GM21423 (cell line): Measurements from ENCODE around the gene SPIRE2.
"Not testable (repeated sequence)": the region's sequence is repeated elsewhere in the genome, so short reads cannot be mapped to it uniquely, and the experiment has no call there.

Source experiments
- ATAC-seq: cut with Tn5 transposase; IDR thresholded peaks from one replicate; pipeline ENCODE4 v1.9.1; 2021; ENCODE audit warnings: mild to moderate bottlenecking, moderate library complexity; ENCODE audit not compliant: unreplicated experiment

The SPIRE2 gene

DNA sequence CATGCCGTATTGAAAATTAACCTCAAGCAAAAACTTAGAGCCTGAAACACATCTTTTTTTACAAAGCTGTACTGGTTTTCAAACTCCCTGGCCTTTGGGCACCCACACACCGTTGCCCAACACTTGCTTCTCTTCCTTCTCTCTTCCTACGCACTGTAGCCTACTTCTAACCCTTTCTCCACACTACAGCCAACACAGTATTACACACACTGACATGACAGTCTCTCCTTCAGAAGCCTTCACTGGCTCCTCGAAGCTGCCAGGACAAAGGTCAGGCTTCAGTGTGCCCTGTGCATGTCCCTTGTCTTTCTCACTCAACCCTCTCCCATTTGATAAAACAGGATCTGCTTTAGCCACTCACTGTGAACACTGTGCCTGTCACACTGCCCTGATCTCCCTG is 19.8 kb upstream of the SPIRE2 start:
- ATAC-seq, result no peak

DNA sequence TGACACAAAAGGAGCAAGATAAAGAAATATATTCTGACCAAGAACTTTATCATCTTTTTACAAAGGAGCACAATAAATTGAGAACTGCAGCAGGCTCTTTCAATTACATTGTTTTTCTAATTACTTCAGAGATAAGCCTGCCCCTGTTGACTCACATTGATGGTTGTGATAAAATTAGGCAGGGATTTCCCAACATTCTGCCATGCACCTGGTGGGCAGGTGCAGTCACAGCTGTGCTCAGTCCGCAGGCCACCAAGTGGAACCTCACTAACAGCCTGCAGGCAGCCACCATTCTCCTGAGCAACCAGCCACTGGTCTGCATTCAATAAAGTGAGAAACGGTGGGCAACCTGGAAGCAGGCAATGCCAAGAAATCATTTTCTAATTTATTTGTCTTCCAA is 17.0 kb upstream of the SPIRE2 start:
- no peak for ATAC-seq

DNA sequence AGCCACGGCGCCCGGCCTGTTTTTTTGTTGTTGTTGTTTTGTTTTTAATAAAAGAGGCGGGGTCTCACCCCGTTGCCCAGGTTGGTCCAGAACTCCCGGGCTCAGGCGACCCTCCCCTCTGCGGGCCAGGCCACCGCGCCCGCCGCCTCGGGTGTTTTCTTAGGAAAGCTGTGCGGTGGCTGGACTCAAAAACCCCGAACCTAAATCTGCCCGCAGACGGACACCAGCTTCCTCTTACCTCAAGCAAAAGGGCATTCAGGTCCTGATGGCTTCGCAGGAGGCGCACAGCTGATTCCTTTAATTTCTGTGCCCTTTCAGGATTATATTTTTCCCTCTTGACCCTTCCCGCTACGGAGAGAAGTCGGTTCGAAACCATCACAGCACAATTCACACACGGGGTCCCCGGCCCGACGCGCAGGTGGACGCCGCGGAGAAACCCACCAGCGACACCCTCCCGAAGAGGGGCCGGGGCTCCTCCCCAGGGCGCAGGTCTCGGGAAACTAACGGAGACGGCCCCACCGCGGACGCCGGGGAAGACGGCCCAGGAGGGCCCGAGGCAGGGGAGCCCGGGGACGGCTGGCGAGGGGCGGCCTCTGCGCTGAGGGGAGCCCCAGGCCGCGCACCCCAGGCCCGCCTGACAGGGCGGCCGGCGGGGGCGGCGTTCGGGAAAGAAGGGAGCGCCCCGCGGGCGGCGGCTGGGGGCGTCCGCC is 12.5 kb upstream of the SPIRE2 start:
- peak; percentile 27 for ATAC-seq

DNA sequence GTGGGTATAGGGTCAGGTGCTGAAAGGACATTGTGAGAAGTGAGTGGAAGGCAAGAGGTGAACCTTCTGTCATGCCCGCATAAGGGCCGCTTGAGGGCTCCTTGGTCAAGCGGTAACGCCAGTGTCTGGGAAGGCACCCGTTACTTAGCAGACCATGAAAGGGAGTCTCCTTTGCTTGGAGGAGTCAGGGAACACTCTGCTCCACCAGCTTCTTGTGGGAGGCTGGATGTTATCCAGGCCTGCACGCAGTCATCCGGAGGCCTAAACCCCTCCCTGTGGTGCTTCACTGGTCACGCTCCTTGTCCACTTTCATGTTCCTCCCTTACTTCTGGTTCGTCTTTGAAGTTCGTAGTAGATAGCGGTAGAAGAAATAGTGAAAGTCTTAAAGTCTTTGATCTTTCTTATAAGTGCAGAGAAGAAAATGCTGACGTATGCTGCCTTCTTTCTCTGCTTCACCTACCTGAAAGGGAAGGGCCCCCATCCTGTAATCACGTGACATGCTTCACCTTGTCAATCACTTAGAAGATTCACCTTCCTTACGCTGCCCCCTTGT is 9.3 kb upstream of the SPIRE2 start:
- ATAC-seq, result not testable (repeated sequence)

DNA sequence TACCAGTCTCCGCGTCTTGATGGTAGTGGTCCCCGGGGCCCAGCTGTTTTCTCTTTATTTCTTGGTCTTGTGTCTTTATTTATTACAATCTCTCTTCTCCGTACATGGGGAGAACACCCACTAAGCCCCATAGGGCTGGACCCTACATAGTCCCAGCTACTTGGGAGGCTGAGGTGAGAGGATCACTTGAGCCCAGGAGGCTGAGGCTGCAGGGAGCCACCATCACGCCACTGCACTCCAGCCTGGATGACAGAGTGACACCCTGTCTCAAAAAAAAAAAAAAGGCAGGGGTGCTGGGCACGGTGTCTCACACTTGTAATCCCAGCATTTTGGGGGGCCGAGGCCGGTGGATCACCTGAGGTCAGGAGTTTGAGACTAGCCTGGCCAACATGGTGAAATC is 8.8 kb upstream of the SPIRE2 start:
- not testable (repeated sequence) for ATAC-seq

DNA sequence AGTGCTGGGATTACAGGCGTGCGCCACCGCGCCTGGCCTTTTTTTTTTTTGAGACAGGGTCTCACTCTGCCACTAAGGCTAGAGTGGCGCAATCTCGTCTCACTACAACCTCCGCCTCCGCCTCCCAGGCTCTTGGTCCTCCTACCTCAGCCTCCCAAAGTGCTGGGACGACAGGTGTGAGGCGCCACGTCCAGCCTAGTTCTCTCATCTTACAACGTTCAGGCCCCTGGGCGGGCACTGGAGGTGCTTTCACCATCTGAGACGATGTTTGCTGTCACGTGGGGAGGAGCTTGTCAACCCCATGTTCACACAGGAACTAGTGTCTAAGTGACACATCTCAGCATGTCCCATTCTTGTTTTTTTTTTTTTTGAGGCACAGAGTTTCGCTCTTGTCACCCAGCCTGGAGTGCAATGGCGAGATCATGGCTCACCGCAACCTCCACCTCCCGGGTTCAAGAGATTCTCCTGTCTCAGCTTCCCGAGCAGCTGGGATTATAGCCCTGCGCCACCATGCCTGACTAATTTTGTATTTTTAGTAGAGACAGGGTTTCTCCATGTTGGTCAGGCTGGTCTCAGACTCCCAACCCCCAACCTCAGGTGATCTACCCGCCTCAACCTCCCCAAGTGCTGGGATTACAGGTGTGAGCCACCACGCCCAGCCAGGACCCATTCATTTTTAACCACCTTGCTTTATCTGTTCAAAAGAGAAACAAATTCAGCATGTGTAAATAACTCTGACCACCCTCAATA is 6.7 kb upstream of the SPIRE2 start:
- no peak for ATAC-seq

DNA sequence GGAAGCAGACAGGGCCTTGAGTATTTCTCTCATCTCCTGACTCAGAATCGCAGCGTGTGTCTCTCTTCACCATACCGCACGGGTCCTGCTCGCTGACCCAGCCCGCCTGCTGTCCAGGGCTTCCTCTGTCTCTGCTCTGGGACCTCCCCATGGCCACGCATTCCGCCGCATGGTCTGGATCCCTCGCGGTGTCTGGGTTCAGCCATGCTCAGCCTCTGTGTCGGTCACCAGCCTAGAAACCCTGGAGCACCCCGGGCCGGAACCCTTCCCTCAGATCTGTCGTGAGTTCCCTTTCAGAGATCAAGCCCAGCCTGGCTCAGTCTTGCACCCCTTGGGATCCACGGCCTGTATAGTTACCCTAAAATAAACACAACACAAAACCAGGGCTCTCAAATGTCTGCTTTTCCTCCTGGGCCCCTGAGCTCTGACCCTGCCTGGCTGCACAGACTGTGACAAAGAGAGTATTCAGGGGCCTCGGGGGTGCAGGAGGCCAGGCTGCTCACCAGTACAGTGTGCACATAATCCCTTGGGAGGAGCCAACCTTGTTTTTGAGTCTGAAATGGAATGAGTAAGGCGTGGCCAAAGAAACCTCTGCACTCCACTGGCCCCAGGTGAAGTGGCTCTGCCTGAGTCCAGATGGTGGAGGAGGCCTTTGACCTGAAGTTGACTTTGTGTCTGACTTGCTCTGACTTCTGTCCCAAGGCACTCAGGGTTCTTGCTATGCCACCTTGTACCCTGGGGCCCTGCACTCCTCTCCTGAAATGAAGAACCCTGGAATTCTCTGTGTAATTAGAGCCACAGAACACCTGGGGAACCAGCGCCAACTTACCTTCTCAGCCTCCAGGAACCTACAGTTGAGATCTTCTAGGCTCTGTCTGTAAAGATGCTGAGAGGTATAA is 5.8 kb upstream of the SPIRE2 start:
- no peak for ATAC-seq

DNA sequence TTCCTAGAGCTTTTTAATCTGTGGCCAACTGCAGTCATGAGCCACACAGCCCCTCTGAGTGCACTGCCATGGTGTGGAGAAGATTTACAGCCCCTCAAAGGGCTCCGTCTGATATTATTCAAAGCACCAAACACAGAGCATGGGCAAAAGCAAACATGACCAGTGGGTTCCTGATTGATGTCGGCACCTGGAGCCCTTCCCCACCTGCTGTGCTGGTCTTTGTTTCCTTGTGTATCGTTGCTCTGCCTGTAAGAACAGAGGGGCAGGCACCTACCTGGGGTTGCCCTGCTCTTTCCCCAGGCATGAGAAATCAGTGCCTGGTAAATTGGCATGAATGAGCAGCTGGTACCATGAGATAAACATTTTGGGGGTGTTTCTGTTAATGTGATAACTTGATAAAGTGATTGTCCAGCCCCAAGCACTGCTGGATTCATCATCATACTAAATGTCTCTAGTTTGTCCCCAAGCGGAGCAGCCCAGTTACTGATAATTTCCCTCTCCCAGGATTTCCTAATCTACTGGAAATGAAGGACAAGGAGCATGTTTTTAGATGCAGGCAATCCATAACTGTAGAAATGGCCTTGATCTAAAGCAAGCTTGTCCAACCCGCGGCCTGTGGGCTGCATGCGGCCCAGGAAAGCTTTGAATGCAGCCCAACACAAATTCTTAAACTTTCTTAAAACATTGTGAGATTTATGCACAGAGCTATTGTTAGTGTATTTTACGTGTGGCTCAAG is 5.0 kb upstream of the SPIRE2 start:
- no peak for ATAC-seq

DNA sequence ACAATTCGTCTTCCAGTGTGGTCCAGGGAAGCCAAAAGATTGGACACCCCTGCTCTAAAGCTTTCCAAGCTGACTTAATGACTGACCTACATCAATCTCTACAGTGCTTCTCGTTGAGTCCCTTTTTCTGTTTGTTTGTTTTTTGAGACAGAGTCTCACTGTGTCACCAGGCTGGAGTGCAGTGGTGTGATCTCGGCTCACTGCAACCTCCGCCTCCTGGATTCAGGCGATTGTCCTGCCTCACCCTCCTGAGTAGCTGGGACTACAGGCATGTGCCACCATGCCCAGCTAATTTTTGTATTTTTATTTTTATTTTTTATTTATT is 4.5 kb upstream of the SPIRE2 start:
- not testable (repeated sequence) for ATAC-seq

DNA sequence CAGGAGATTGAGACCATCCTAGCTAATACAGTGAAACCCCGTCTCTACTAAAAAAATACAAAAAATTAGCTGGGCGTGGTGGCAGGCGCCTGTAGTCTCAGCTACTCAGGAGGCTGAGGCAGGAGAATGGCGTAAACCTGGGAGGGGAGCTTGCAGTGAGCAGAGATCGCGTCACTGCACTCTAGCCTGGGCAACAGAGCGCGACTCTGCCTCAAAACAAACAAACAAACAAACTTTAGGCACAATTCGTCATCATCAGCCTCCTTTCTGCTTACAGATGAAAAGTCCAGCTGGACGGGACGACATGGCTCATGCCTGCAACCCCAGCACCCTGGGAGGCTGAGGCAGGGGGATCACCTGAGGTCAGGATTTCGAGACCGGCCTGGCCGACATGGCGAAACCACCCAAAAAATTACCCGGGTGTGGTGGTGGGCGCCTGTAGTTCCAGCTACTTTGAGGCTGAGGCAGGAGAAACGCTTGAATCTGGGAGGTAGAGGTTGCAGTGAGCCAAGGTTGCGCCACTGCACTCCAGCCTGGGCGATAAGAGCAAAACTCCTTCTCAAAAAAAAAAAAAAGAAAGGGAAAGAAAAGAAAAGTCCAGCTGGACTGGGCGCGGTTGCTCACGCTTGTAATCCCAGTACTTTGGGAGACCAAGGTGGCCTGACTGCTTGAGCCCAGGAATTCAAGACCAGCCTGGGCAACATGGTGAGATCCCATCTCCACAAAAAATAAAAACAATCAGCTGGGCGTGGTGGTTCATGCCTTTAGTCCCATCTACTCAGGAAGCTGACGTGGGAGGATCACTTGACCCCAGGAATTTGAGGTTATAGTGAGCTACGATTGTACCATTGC is 1.5 kb upstream of the SPIRE2 start:
- no peak for ATAC-seq

DNA sequence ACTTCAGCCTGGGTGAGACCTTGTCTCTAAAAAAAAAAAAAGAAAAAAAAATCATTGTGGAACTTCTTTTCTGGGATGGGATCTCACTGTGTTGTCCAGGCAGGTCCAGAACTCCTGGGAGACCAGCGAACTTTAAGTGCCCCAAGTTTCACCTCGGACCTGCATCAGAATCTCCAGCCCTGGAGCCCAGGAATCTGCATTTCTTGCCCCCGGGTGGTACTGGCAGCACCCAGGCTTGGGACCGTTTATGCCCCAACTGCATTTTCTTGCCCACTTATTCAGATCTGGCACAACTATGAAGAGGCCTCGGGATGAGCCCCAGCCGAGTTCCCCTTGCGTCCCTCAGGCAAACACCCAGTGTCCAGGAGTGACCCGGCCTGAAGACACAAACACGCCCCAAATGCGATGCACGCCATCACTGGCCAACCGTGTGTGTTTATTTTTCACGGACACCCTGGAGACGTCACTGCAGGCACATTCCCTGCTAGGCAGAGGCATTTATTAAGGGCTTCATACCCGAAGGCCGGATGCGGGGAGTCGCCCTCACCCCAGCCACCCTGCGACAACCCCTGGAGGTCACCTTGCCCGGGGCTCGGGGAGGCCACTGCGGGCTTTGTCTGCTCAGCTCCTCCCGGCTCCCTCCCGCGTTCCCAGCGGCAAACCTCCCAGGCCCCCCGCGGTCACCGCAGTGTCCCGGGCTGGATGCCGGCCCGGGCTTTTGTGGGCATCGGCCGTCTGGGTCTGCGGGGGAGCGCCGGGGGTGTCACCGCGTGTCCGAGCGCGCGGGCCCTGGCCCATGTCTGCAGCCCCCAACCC is 684 bp upstream of the SPIRE2 start:
- ATAC-seq, result no peak

DNA sequence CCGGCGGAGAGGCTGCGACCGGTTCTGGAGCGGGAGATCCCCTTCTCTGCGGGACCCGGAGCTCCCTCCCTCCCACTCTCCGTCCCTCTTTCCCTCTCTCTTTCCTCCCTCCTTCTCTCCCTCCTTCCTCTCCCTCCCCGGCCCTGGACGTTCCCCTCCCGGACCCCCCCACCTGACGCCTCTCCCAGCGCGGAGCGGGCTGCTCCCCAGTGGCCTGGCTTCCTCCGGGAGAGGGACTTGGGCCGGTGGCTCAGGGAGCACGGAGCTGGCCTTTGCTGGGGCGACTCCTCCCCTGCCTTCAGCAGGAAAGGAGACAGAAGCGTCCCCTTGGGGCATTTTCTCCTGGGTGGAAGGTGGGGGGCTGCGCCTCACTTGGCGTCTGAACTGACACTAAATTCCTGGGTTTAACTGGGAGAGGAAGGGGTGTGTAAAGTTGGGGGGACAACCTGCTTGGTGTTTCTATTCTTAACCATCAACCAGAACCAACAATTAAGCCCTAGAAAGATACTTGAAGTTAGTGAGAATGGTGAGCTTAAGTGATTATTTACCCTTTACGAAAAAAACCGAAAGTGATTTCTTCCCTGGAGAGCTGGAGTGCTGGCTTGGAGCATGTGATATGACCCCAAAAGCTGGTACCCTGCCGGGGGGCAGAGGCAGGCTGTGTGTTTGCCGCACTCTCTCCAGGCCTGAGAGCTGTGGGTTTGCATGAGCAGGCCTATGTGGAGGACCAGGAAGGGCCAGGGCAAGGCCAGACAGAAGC is 775 bp downstream of the SPIRE2 start:
- ATAC-seq, result no peak

DNA sequence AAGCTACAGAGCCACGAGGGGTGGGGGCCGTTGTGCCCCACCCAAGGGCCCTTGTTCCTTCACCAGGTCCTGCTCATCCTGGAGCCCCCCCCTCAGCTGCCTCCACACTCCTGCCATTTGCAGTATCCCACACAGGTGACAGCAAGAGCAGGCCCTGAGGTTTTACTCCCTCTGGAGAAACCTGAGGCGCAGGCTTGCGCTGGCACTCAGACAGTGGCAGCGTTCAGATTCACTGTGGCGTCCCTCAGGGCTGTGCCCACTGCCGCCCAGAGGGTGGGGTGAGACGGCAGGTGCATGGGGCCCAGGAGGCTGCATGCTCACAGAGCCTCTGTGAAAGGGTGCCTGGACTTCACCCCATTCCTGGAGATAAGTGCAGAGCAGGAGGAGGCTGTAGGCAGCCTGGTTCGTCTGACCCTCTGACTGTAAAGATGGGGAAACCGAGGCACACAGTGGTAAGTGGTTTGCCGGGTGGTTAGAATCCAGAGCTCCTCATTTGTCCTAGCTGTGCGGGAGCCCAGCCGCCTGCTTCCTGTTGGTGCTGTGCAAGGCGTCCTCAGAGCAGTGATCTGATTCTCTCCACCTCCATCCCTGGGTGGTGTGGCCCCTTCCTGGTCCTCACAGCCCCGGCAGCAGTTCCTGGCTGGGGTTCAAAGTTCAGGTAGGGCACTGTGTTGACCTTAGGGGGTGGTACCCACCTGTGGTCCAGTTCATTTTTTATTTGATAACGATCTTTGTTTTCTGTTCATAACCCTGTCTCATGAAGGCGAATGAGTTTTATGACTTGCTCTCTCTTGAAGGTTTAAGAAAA is 1.6 kb downstream of the SPIRE2 start:
- no peak for ATAC-seq

DNA sequence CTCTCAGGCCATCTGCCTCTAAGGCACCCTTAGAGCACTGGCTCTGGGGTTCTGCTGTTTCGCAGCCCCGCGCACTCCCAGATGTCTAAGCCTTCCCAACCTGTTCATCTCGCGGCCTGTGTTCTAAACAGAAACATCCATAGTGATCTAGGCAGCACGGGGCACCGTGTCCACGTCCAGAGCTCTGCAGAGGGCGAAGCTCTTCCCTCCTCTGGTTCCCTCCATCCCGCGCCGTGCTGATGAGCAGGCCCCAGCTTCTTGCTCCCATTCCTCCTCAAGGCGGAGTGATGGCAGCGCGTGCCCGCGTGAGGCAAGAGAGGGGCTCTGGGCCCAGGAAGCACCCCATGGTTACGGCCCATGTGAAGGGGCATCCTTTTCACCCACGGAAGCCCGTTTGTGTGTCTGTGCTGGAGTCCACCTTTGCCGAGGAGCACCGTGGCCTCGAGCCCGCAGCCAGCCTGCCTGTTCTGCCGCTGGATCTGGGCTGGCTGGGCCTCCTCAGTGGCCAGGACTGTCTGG is 3.6 kb downstream of the SPIRE2 start:
- no peak for ATAC-seq

DNA sequence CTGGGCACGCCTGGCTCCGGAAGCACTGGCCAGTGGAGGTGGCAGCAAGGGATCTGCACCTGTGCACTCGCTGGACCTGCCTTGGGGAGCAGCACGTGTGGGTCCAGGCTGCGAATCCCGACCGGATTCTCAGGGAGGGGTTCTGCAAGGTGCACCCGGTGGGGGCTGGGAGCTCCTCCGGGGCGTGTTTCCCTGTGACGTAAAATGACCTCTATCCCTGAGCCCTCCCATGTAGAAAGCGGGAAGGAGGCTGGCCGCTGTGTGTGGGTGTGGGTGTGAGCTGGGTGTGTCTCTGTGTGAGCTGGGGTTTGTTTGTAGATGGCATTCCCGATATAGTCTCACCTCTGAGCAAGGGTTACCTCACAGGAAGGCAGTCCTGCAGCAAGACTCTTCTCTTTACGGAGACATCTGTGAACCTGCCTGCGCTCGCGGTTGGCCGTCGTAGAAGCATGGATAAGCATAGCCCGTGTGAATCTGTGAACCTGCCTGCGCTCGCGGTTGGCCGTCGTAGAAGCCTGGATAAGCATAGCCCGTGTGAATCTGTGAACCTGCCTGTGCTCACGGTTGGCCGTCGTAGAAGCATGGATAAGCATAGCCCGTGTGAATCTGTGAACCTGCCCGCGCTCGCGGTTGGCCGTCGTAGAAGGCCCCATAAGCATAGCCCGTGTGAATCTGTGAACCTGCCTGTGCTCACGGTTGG is 5.5 kb downstream of the SPIRE2 start:
- not testable (repeated sequence) for ATAC-seq

DNA sequence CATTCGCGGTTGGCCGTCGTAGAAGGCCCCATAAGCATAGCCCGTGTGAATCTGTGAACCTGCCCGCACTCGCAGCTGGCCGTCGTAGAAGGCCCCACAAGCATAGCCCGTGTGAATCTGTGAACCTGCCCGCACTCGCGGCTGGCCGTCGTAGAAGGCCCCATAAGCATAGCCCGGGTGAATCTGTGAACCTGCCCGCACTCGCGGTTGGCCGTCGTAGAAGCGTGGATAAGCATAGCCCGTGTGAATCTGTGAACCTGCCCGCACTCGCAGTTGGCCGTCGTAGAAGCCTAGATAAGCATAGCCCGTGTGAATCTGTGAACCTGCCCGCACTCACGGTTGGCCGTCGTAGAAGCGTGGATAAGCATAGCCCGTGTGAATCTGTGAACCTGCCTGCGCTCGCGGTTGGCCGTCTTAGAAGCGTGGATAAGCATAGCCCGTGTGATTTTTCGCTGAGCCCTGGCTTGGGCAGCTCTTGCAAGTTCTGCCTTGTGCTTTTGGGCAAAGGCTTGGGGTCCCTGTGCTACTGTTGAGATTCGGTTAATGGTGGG is 6.6 kb downstream of the SPIRE2 start:
- not testable (repeated sequence) for ATAC-seq
